ENCODE measurements around the gene ERCC1. TPM values are rescaled to one million over a fixed set of nuclear protein-coding genes. Genes with fewer than 3 reads are reported as not detected.

The ERCC1 gene
- total RNA-seq, 1 experiment from 2014 or later = 103 TPM

DNA sequence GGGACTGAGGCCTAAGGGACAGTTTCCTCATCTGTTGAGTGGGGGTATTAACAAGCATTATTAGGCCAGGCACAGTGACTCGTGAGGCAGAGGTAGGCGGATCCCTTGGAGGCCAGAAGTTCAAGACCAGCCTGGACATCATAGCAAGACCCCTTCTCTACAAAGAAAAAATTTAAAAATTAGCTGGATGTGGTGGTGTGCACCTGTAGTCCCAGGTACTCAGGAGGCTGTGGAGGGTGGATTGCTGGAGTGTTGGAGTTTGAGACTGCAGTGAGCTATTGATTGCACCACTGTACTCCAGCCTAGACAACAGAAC lies 32.7 kb upstream of the ERCC1 start:
- H4K20me1 ChIP-seq (ENCODE audit: insufficient read depth) = no peaks in the 10 kb centered on the region
- H2AFZ ChIP-seq (ENCODE audit: low read depth, low read length, poor library complexity, severe bottlenecking) = no peak overlapping the region
- CTCF ChIA-PET = interaction anchor here (1.0 to 2.8 kb wide), 2 partner anchors 17 to 22 kb away, joined by 4 to 11 read pairs; no protein-coding TSS in a partner anchor
- H3K9me2 ChIP-seq (ENCODE audit: insufficient read depth) = no peaks in the 10 kb centered on the region
- no peak for ATAC-seq
- no peaks in the 10 kb centered on the region for H3K79me2 ChIP-seq (ENCODE audit: insufficient read depth, low read length)
- no peaks in the 10 kb centered on the region for H3K27me3 ChIP-seq (ENCODE audit: insufficient read depth, low read length)
- POLR2A ChIA-PET = interaction anchor here (0.8 to 4.1 kb wide), 2 partner anchors 11 to 17 kb away, joined by 4 to 72 read pairs; partner anchors contain the start of gene FOSB
- no TSS peak for BruUV-seq (replicated peaks)
- no peaks in the 10 kb centered on the region for H3K36me3 ChIP-seq (ENCODE audit: control insufficient read depth in 1 of 2, insufficient read depth in 2 of 2, low read length in 2 of 2)
- H3K4me3 ChIP-seq (replicated peaks in 1 of 2; ENCODE audit: low read depth in 1 of 2, low read length in 2 of 2) = peak overlapping the region in 1 of 2 experiments; percentile 43; a peak in 1 of 4 replicates
- H3K9me3 ChIP-seq (ENCODE audit: control insufficient read depth in 1 of 2, insufficient read depth in 1 of 2, low read depth in 1 of 2, low read length in 2 of 2) = peaks cover 0 to 2% of the 10 kb centered on the region in 2 experiments; a peak in 1 of 4 replicates
- H3K27ac ChIP-seq (ENCODE audit: low read depth, low read length) = peak overlapping the region; percentile 82
- H3K4me1 ChIP-seq (ENCODE audit: control insufficient read depth in 1 of 2, insufficient read depth in 2 of 2, low read length in 2 of 2) = peaks cover 22 to 48% of the 10 kb centered on the region in 2 experiments
- DNase-seq (ENCODE audit: low read depth, low spot score) = no peak
- TF ChIP-seq MAX (IDR thresholded peaks at IDR 0.05) (no peak), EZH2 (IDR thresholded peaks at IDR 0.05) (no peak), EZH2phosphoT487 (IDR thresholded peaks at IDR 0.05; ENCODE audit: borderline replicate concordance) (no peak), ZFX (IDR thresholded peaks at IDR 0.05) (peak; percentile 30; the same call in 1 of the 2 replicates)
- peak overlapping the region; percentile 79 for H3K4me2 ChIP-seq (ENCODE audit: low read length)
- intact Hi-C loops (cut with micrococcal nuclease) = no loop called here
- H3K9ac ChIP-seq (ENCODE audit: low read length) = peak overlapping the region; percentile 77
- RAD21 ChIA-PET (ENCODE audit: low non-redundant PET in 1 of 2, low total read pairs in 2 of 2, uncharacterized antibody in 2 of 2, unreplicated experiment in 2 of 2) = no interaction called here

DNA sequence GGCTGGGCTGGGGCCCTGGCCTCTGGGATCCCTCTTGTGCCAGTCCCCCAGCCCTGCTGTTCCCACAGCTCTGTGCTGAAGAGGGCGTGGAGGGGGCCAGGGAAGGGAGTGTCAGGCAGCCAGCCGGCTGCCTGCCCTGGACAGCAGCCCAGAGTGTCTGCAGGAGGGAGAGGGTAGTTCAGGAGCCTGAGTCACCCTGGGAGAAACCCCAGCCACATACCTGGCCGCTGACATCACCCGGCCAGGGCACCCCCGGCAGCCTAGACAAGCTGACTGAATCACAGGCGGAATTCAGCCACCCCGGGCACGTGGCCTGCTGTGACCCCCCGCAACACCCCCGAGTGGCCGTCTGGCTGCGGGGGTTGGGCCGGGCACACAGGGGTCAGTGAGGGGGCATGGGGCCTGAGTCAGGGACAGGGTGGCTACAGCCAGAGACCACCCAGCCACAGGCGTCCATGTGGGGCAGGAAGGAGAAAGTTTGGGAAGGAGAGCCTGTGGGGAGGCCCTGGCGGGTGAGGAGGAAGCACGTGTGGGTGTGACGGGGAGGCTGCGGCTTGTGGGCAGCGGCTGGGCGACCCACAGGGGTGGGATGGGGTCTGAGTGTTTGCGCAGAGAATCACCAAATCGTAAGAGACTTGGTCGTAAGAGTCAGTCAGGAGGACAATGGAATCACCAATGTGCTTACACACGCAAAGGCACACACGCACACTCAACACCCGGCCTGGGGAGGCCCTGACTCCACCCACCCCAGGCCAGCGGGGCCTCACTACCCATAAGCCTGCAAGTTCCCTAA lies 32.2 kb upstream of the ERCC1 start:
- DNase-seq (ENCODE audit: low read depth, low spot score) = peak; percentile 95
- peaks cover 0 to 4% of the 10 kb centered on the region in 2 experiments; a peak in 1 of 4 replicates for H3K9me3 ChIP-seq (ENCODE audit: control insufficient read depth in 1 of 2, insufficient read depth in 1 of 2, low read depth in 1 of 2, low read length in 2 of 2)
- TF ChIP-seq POLR2AphosphoS5 (IDR thresholded peaks at IDR 0.05; ENCODE audit: low read depth, low read length) (peak; percentile 80), SP1 (IDR thresholded peaks at IDR 0.05; ENCODE audit: low read depth) (peak; percentile 89), JUND (IDR thresholded peaks at IDR 0.05) (peak; percentile 100), CEBPB (IDR thresholded peaks at IDR 0.05; ENCODE audit: low read depth) (no peak; the same call in 1 of the 2 replicates), SIN3A (IDR thresholded peaks at IDR 0.05; ENCODE audit: low read depth) (peak; percentile 98), EGR1 (IDR thresholded peaks at IDR 0.05; ENCODE audit: low read depth) (peak; percentile 62; the same call in 1 of the 2 replicates), FOSL1 (IDR thresholded peaks at IDR 0.05; ENCODE audit: low read depth) (peak; percentile 97), CBX3 (IDR thresholded peaks at IDR 0.05; ENCODE audit: low read depth) (peak; percentile 79; the same call in 1 of the 2 replicates), ZFX (IDR thresholded peaks at IDR 0.05) (peak; percentile 55; the same call in 1 of the 2 replicates), MAX (IDR thresholded peaks at IDR 0.05) (peak; percentile 98), ZNF274 (IDR thresholded peaks at IDR 0.05; ENCODE audit: low read depth, low read length) (no peak), YY1 (IDR thresholded peaks at IDR 0.05; ENCODE audit: extremely low read depth, insufficient replicate concordance, low read depth, low read length) (no peak), TCF7L2 (IDR thresholded peaks at IDR 0.05; ENCODE audit: borderline replicate concordance, extremely low read depth, insufficient read depth, insufficient read length) (peak; percentile 44), SRF (IDR thresholded peaks at IDR 0.05; ENCODE audit: low read depth) (peak; percentile 86)
- TF ChIP-seq, protein P1, sequence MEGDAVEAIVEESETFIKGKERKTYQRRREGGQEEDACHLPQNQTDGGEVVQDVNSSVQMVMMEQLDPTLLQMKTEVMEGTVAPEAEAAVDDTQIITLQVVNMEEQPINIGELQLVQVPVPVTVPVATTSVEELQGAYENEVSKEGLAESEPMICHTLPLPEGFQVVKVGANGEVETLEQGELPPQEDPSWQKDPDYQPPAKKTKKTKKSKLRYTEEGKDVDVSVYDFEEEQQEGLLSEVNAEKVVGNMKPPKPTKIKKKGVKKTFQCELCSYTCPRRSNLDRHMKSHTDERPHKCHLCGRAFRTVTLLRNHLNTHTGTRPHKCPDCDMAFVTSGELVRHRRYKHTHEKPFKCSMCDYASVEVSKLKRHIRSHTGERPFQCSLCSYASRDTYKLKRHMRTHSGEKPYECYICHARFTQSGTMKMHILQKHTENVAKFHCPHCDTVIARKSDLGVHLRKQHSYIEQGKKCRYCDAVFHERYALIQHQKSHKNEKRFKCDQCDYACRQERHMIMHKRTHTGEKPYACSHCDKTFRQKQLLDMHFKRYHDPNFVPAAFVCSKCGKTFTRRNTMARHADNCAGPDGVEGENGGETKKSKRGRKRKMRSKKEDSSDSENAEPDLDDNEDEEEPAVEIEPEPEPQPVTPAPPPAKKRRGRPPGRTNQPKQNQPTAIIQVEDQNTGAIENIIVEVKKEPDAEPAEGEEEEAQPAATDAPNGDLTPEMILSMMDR (IDR thresholded peaks at IDR 0.05 in 2 of 3, conservative IDR thresholded peaks at IDR 0.05 in 1 of 3; ENCODE audit: borderline replicate concordance in 1 of 3, insufficient read depth in 1 of 3, low read depth in 2 of 3, low read length in 2 of 3) = no peak

More for the DNA sequence above, 32.2 kb upstream of the ERCC1 start:
- Histone ChIP-seq H3K36me3 (ENCODE audit: control insufficient read depth in 1 of 2, insufficient read depth in 2 of 2, low read length in 2 of 2) (no peaks in the 10 kb centered on the region), H3K27ac (ENCODE audit: low read depth, low read length) (peak overlapping the region; percentile 82), H4K20me1 (ENCODE audit: insufficient read depth) (no peaks in the 10 kb centered on the region), H3K9me2 (ENCODE audit: insufficient read depth) (no peaks in the 10 kb centered on the region), H3K4me2 (ENCODE audit: low read length) (peak overlapping the region; percentile 79), H3K4me3 (replicated peaks in 1 of 2; ENCODE audit: low read depth in 1 of 2, low read length in 2 of 2) (peak overlapping the region; percentile 13 to 43; a peak in 3 of 4 replicates), H3K9ac (ENCODE audit: low read length) (peak overlapping the region; percentile 77), H3K27me3 (ENCODE audit: insufficient read depth, low read length) (no peaks in the 10 kb centered on the region), H2AFZ (ENCODE audit: low read depth, low read length, poor library complexity, severe bottlenecking) (no peak overlapping the region), H3K79me2 (ENCODE audit: insufficient read depth, low read length) (no peaks in the 10 kb centered on the region), H3K4me1 (ENCODE audit: control insufficient read depth in 1 of 2, insufficient read depth in 2 of 2, low read length in 2 of 2) (peaks cover 26 to 53% of the 10 kb centered on the region in 2 experiments)
- ChIA-PET RAD21 (ENCODE audit: low non-redundant PET in 1 of 2, low total read pairs in 2 of 2, uncharacterized antibody in 2 of 2, unreplicated experiment in 2 of 2) (interaction anchor here in 1 of 2 experiments (0.6 kb wide), 1 partner anchor 8 kb away, joined by 3 read pairs; no protein-coding TSS in a partner anchor), CTCF (interaction anchor here (1.0 to 2.8 kb wide), 4 partner anchors 11 to 23 kb away, joined by 3 to 11 read pairs (median 4); no protein-coding TSS in a partner anchor), POLR2A (interaction anchor here (0.5 to 4.1 kb wide), 4 partner anchors 12 to 61 kb away, joined by 3 to 72 read pairs (median 4); partner anchors contain the start of gene FOSB)
- ATAC-seq = peak; percentile 93
- intact Hi-C loops (cut with micrococcal nuclease) = loop anchor here (1.0 kb wide), 1 partner anchor 12 kb away; no protein-coding TSS in a partner anchor
- no TSS peak for BruUV-seq (replicated peaks)
